Measurements from ENCODE around the gene CASP8.

The CASP8 gene

GRCh38 chr2:201260302-201260800 is at the start of gene CASP8:
TSS of gene CASP8 (plus strand) at chr2:201260536. CDS start at chr2:201266487, 5,951 bp downstream.
- peak; percentile 71 for DNase-seq

- DNase-seq = no peak
Measured at GRCh38 chr2:201215963-201216362, 44.4 kb upstream of the CASP8 start.

- no peak for DNase-seq
Measured at GRCh38 chr2:201216918-201217317, 43.4 kb upstream of the CASP8 start.

GRCh38 chr2:201218780-201219179 is 41.6 kb upstream of the CASP8 start:
- no peak for DNase-seq

GRCh38 chr2:201219328-201220096 is 40.8 kb upstream of the CASP8 start:
- DNase-seq = no peak

- no peak for DNase-seq
Measured at GRCh38 chr2:201220102-201220570, 40.2 kb upstream of the CASP8 start.

GRCh38 chr2:201223089-201224073 is 37.0 kb upstream of the CASP8 start:
- DNase-seq = no peak

- DNase-seq = no peak
Measured at GRCh38 chr2:201228271-201228911, 31.9 kb upstream of the CASP8 start.

GRCh38 chr2:201228912-201229290 is 31.4 kb upstream of the CASP8 start:
- DNase-seq = peak; percentile 18

GRCh38 chr2:201231781-201232466 is 28.4 kb upstream of the CASP8 start:
- peak; percentile 94 for DNase-seq

GRCh38 chr2:201232467-201232815 is 27.9 kb upstream of the CASP8 start:
- DNase-seq = no peak

- DNase-seq = peak; percentile 92
Measured at GRCh38 chr2:201233192-201233811, 27.0 kb upstream of the CASP8 start.

- DNase-seq = peak; percentile 34
Measured at GRCh38 chr2:201233812-201234662, 26.3 kb upstream of the CASP8 start.

GRCh38 chr2:201234663-201235135 is 25.6 kb upstream of the CASP8 start:
- no peak for DNase-seq

GRCh38 chr2:201235860-201236811 is 24.2 kb upstream of the CASP8 start:
- peak; percentile 55 for DNase-seq

- no peak for DNase-seq
Measured at GRCh38 chr2:201237486-201238123, 22.7 kb upstream of the CASP8 start.

GRCh38 chr2:201239167-201239935 is 21.0 kb upstream of the CASP8 start:
- DNase-seq = peak; percentile 42

Measured in activated CD4-positive, alpha-beta T cell treated with anti-CD3 and anti-CD28 coated beads for 48 hours (primary cell).